ENCODE measurements around the gene PPP2R5E. TPM values are rescaled to one million over a fixed set of nuclear protein-coding genes. Genes with fewer than 3 reads are reported as not detected.

PPP2R5E gene
- total RNA-seq, 1 donor from 2014 or later: 46.1 TPM

Other genes starting within 250 kb of the PPP2R5E start
- gene GPHB5, start 224.4 kb downstream of the PPP2R5E start, total RNA-seq: not detected in 2 replicates
- gene WDR89, start 98.5 kb upstream of the PPP2R5E start, total RNA-seq: 22.1 and 22.9 TPM in 2 replicates
- gene SGPP1, start 184.7 kb upstream of the PPP2R5E start, total RNA-seq: 19.2 and 19.3 TPM in 2 replicates

Measured in T-helper 2 cell treated with Interferon-gamma antibody and Interleukin-4, amounts not matched to agents 100 ng/mL and 5 ng/mL, for 36 hours (primary cell).